ENCODE measurements around the gene TRDMT1.

DNA sequence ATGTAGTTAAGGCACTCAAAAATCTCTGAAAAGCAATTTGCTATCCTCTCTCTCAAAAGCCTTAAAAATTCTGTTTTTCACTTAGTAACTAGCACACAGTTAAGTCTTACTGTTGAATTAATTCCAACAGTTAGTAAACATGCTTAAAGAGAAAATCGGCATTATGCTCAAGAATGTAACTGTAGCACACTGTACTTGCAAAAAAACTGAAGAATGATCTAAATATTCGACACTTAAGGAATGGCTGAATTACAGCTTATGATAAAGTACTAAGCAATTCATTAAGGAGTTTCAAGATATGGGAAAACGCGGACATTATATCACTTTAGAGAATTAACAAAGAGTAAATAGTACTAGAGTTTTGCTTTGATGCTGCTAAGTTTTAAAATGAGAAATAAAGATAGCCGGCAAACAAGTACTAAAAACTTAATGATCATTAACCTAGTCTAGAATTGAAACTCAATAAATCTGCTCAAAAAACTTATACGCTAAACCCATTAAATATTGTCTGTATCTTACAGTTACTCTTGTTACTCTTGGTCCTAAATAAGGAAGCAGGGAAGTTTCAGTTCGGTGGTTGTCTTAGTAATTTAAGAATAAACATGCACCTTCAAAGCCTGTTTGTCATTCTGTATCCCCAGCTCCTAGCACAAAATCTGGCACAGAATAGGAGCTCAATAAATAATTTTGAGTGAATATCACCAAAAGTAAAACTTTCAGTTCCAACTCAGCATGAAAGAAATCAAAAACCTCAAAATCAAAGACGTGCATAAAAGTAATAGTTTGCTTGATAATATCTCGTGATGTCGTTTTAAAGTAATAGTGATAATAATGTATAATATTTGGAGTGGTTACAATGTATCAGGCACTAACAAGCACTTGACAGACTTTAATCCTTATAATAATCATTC lies 1.2 kb downstream of the TRDMT1 start:
- TF ChIP-seq, protein P1, sequence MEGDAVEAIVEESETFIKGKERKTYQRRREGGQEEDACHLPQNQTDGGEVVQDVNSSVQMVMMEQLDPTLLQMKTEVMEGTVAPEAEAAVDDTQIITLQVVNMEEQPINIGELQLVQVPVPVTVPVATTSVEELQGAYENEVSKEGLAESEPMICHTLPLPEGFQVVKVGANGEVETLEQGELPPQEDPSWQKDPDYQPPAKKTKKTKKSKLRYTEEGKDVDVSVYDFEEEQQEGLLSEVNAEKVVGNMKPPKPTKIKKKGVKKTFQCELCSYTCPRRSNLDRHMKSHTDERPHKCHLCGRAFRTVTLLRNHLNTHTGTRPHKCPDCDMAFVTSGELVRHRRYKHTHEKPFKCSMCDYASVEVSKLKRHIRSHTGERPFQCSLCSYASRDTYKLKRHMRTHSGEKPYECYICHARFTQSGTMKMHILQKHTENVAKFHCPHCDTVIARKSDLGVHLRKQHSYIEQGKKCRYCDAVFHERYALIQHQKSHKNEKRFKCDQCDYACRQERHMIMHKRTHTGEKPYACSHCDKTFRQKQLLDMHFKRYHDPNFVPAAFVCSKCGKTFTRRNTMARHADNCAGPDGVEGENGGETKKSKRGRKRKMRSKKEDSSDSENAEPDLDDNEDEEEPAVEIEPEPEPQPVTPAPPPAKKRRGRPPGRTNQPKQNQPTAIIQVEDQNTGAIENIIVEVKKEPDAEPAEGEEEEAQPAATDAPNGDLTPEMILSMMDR (IDR thresholded peaks at IDR 0.05; ENCODE audit: insufficient read depth, low read depth, low read length): no peak
- no peak for TF ChIP-seq EZH2 (IDR thresholded peaks at IDR 0.05; ENCODE audit: insufficient read depth, low read length)
